ENCODE measurements around the gene MTURN. TPM values are rescaled to one million over a fixed set of nuclear protein-coding genes. Genes with fewer than 3 reads are reported as not detected.

The MTURN gene
- total RNA-seq, 1 donor from 2014 or later: 20.1 TPM

DNA sequence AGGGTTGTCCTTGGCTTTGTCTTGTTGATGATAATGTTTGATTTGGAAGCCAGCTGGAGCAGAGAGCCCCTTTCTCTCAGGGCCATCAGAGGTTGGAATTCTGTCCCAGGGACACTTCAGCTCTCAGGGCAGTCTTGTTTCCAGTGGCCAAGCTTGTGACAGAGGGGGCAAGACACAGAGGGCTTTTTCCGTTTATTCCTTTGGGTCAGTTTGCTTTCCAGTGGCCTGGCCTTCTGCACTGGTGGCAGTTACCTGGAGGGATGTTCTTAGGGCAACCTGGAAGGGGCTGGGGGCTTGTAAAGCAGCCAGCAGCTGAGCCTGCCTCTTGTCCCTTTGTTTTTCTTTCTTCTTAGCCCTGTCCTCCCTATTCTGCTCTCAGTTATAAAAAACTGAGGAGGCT lies 62.7 kb downstream of the MTURN start:
- no peaks in the 10 kb centered on the region for H3K27me3 Mint-ChIP-seq
- H3K9me3 Mint-ChIP-seq (ENCODE audit: low read depth): peaks cover 42% of the 10 kb centered on the region
- TF ChIP-seq, protein P1, sequence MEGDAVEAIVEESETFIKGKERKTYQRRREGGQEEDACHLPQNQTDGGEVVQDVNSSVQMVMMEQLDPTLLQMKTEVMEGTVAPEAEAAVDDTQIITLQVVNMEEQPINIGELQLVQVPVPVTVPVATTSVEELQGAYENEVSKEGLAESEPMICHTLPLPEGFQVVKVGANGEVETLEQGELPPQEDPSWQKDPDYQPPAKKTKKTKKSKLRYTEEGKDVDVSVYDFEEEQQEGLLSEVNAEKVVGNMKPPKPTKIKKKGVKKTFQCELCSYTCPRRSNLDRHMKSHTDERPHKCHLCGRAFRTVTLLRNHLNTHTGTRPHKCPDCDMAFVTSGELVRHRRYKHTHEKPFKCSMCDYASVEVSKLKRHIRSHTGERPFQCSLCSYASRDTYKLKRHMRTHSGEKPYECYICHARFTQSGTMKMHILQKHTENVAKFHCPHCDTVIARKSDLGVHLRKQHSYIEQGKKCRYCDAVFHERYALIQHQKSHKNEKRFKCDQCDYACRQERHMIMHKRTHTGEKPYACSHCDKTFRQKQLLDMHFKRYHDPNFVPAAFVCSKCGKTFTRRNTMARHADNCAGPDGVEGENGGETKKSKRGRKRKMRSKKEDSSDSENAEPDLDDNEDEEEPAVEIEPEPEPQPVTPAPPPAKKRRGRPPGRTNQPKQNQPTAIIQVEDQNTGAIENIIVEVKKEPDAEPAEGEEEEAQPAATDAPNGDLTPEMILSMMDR (IDR thresholded peaks at IDR 0.05; ENCODE audit: unreplicated experiment): no peak
- DNase-seq (ENCODE audit: low spot score, unreplicated experiment): no peak
- H3K36me3 Mint-ChIP-seq (ENCODE audit: insufficient read depth): peaks cover 17% of the 10 kb centered on the region
- no peaks in the 10 kb centered on the region for H3K4me1 Mint-ChIP-seq (ENCODE audit: low read depth)
- H3K4me3 Mint-ChIP-seq (ENCODE audit: low read depth): no peak overlapping the region
- no peak overlapping the region for H3K27ac Mint-ChIP-seq

DNA sequence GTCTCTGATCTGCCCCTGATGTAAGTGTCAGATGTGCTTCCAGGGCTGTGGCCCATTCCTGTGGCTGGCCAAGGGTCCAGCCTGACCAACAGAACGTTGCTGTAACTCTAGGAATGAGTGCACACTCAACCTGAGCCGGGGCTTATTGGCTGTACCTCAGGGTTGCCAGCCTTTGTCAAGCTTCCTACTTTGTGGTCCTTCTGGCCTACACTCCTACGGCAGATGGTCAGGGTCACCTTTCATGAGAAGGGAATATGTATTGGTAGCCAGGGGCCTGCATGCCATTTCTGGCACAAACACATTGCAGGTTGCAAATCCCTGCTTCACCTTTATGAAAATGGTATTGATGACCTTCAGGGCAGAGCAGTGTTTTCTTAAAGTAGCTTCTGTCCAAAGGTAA lies 64.5 kb downstream of the MTURN start:
- Mint-ChIP-seq H3K4me1 (ENCODE audit: low read depth) (no peaks in the 10 kb centered on the region), H3K27ac (no peak overlapping the region), H3K27me3 (no peaks in the 10 kb centered on the region), H3K36me3 (ENCODE audit: insufficient read depth) (peaks cover 17% of the 10 kb centered on the region), H3K9me3 (ENCODE audit: low read depth) (peaks cover 37% of the 10 kb centered on the region), H3K4me3 (ENCODE audit: low read depth) (no peak overlapping the region)
- DNase-seq (ENCODE audit: low spot score, unreplicated experiment): no peak
- TF ChIP-seq, protein P1 (IDR thresholded peaks at IDR 0.05; ENCODE audit: unreplicated experiment): no peak

DNA sequence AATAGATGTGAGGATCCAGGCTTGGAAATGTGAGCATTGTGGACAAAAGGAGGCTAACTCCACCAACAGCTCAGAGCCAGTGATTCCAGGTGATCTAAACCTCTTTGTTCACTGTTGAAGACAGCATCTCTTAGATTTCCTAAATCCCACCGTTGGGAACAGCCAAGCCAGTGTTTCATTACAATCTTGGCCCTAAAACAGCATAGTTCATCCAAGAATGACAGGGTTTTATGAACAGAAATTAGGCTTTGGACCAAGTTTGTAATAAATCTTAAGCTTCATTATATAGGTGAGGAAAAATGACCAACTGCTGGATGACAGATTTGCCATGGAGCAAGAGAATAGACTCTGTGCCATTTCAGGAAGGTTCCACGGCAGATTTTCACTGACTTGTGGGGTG lies 65.8 kb downstream of the MTURN start:
- no peak for DNase-seq (ENCODE audit: low spot score, unreplicated experiment)
- H3K9me3 Mint-ChIP-seq (ENCODE audit: low read depth): peaks cover 24% of the 10 kb centered on the region
- H3K4me1 Mint-ChIP-seq (ENCODE audit: low read depth): no peaks in the 10 kb centered on the region
- no peak overlapping the region for H3K27ac Mint-ChIP-seq
- TF ChIP-seq, protein P1 (IDR thresholded peaks at IDR 0.05; ENCODE audit: unreplicated experiment): no peak
- no peak overlapping the region for H3K4me3 Mint-ChIP-seq (ENCODE audit: low read depth)
- H3K27me3 Mint-ChIP-seq: no peaks in the 10 kb centered on the region
- peaks cover 13% of the 10 kb centered on the region for H3K36me3 Mint-ChIP-seq (ENCODE audit: insufficient read depth)

DNA sequence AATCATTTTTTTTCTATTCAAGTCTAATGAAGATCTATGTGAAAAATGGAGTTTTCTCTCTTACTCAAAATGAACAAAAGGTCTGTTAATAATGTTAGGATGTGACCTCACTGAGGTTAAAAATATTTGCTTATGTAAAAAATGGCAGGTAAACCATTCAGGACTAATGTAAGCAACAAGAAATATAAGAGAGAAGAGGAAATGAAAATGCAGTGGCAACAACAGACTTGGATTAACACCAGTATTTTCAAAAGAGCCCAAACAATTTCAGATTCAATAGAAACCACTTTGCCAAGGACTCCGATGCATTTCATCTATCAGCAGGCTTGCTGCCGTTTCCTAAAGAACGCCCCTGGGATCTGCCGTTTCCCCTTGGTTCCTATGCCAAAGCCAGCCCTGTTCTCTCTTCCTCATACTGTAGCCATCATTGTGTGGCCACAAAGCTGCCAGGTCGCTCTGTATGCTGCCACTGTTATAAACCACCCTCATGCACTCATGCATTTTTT lies 66.4 kb downstream of the MTURN start:
- H3K4me3 Mint-ChIP-seq (ENCODE audit: low read depth): no peak overlapping the region
- H3K36me3 Mint-ChIP-seq (ENCODE audit: insufficient read depth): peaks cover 9% of the 10 kb centered on the region
- no peak for DNase-seq (ENCODE audit: low spot score, unreplicated experiment)
- H3K27me3 Mint-ChIP-seq: no peaks in the 10 kb centered on the region
- TF ChIP-seq, protein P1 (IDR thresholded peaks at IDR 0.05; ENCODE audit: unreplicated experiment): no peak
- no peak overlapping the region for H3K27ac Mint-ChIP-seq
- peaks cover 19% of the 10 kb centered on the region for H3K9me3 Mint-ChIP-seq (ENCODE audit: low read depth)
- H3K4me1 Mint-ChIP-seq (ENCODE audit: low read depth): no peaks in the 10 kb centered on the region

DNA sequence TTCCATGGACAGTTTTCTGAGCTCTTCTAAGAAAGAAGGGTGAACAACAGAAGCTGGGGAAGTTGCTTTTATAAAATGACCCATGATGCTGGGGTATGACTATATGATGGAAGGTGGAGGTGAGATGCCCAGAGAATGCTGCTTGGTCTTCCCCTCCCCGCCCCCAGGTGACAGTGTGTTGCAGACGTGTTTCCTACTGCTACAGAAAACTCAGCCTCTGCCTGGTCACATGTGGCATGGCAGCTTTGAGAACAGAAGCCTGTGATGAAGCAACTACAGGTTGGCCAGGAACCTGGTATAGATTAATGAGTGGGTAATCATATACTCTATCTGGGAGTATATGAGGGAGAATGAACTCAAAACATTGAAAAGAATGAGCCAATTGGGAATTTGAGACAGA lies 67.1 kb downstream of the MTURN start:
- no peak overlapping the region for H3K4me3 Mint-ChIP-seq (ENCODE audit: low read depth)
- no peak for DNase-seq (ENCODE audit: low spot score, unreplicated experiment)
- TF ChIP-seq, protein P1 (IDR thresholded peaks at IDR 0.05; ENCODE audit: unreplicated experiment): no peak
- H3K36me3 Mint-ChIP-seq (ENCODE audit: insufficient read depth): peaks cover 5% of the 10 kb centered on the region
- H3K27me3 Mint-ChIP-seq: no peaks in the 10 kb centered on the region
- H3K4me1 Mint-ChIP-seq (ENCODE audit: low read depth): no peaks in the 10 kb centered on the region
- no peak overlapping the region for H3K27ac Mint-ChIP-seq
- peaks cover 12% of the 10 kb centered on the region for H3K9me3 Mint-ChIP-seq (ENCODE audit: low read depth)

Data from progenitor cell of endocrine pancreas (in vitro differentiated cells).